Measurements from ENCODE around the gene GSK3B. TPM values are rescaled to one million over a fixed set of nuclear protein-coding genes. Genes with fewer than 3 reads are reported as not detected.

GSK3B gene
- total and polyA plus RNA-seq, 7 donors = 9.1 to 43.2 (median 34.5) TPM

GRCh38 chr3:119817583-119818363 lies 276.5 kb downstream of the GSK3B start:
- DNase-seq = no peak
- intact Hi-C loops (cut with DNase I) = no loop called here
- Histone ChIP-seq H3K27ac (no peak overlapping the region), H3K27me3 (ENCODE audit: insufficient read depth in 3 of 3, low read length in 2 of 3) (peaks cover 0 to 2% (median 0%) of the 10 kb centered on the region in 3 donors), H3K4me3 (no peak overlapping the region), H3K9me3 (no peaks in the 10 kb centered on the region), H3K36me3 (ENCODE audit: insufficient read depth in 1 of 2, low read depth in 1 of 2) (no peaks in the 10 kb centered on the region), H3K4me1 (no peaks in the 10 kb centered on the region)
- no peak for TF ChIP-seq CTCF (IDR thresholded peaks at IDR 0.05)
- WGBS, 3 donors = 65 to 82% (median 73%) methylated on average over 13 of the region's 13 CpGs
- no peak for ATAC-seq

- Histone ChIP-seq H3K27me3 (ENCODE audit: insufficient read depth in 3 of 3, low read length in 2 of 3) (peaks cover 0 to 2% (median 0%) of the 10 kb centered on the region in 3 donors), H3K36me3 (ENCODE audit: insufficient read depth in 1 of 2, low read depth in 1 of 2) (no peaks in the 10 kb centered on the region), H3K4me1 (no peaks in the 10 kb centered on the region), H3K9me3 (no peaks in the 10 kb centered on the region), H3K4me3 (no peak overlapping the region), H3K27ac (no peak overlapping the region)
- ATAC-seq (no peak), DNase-seq (no peak)
- intact Hi-C loops (cut with DNase I) = no loop called here
- WGBS, 3 donors = 67 to 70% (median 67%) methylated on average over 12 of the region's 12 CpGs
- TF ChIP-seq CTCF (IDR thresholded peaks at IDR 0.05) = no peak
These were observed 277.2 kb downstream of the GSK3B start for GRCh38 chr3:119817071-119817470.

- peaks cover 0 to 2% (median 0%) of the 10 kb centered on the region in 3 donors for H3K27me3 ChIP-seq (ENCODE audit: insufficient read depth in 3 of 3, low read length in 2 of 3)
- H3K27ac ChIP-seq = no peak overlapping the region
- ATAC-seq (no peak), DNase-seq (no peak)
- H3K36me3 ChIP-seq (ENCODE audit: insufficient read depth in 1 of 2, low read depth in 1 of 2) = no peaks in the 10 kb centered on the region
- no peaks in the 10 kb centered on the region for H3K9me3 ChIP-seq
- no peak overlapping the region for H3K4me3 ChIP-seq
- TF ChIP-seq CTCF (IDR thresholded peaks at IDR 0.05) = no peak
- WGBS, 3 donors = 85 to 89% (median 88%) methylated on average over 8 of the region's 8 CpGs
- no peaks in the 10 kb centered on the region for H3K4me1 ChIP-seq
- intact Hi-C loops (cut with DNase I) = no loop called here
These were observed 278.5 kb downstream of the GSK3B start for GRCh38 chr3:119815716-119816115.

GRCh38 chr3:119812491-119813058 lies 281.7 kb downstream of the GSK3B start:
- intact Hi-C loops (cut with DNase I) = no loop called here
- Histone ChIP-seq H3K27ac (no peak overlapping the region), H3K4me3 (no peak overlapping the region), H3K27me3 (ENCODE audit: insufficient read depth in 3 of 3, low read length in 2 of 3) (peaks cover 0 to 4% (median 2%) of the 10 kb centered on the region in 3 donors), H3K4me1 (peaks cover 7% of the 10 kb centered on the region), H3K9me3 (no peaks in the 10 kb centered on the region), H3K36me3 (ENCODE audit: insufficient read depth in 1 of 2, low read depth in 1 of 2) (no peaks in the 10 kb centered on the region)
- WGBS, 3 donors = 77 to 80% (median 78%) methylated on average over 8 of the region's 8 CpGs
- ATAC-seq (no peak), DNase-seq (no peak)
- no peak for TF ChIP-seq CTCF (IDR thresholded peaks at IDR 0.05)
